Measurements from ENCODE around the gene APOBEC3H.

- TF ChIP-seq EP300 (IDR thresholded peaks at IDR 0.05): no peak
- TF ChIP-seq CTCF (IDR thresholded peaks at IDR 0.05): no peak
- no peak for TF ChIP-seq POLR2A (IDR thresholded peaks at IDR 0.05; ENCODE audit: low read depth)
These were observed 47.2 kb downstream of the APOBEC3H start for GRCh38 chr22:39144101-39144767.

Measured in esophagus muscularis mucosa (tissue), 4 donors.